H1 (cell line): Measurements from ENCODE around the gene PTGES2. TPM values are rescaled to one million over a fixed set of nuclear protein-coding genes. Genes with fewer than 3 reads are reported as not detected.

Experiments used
- CTCF ChIA-PET: fragments of 300-600 bp; sonication (Branson Sonifier 250); formaldehyde crosslinking; loops from one replicate; lab custom pipeline; 2021; ENCODE audit not compliant: partially characterized antibody; lab: Charles Lee
- POLR2A ChIA-PET: fragments of 300-600 bp; sonication (Branson Sonifier 250); formaldehyde crosslinking; loops from one replicate; lab custom pipeline; 2021; ENCODE audit warnings: inconsistent platforms; ENCODE audit not compliant: partially characterized antibody; lab: Charles Lee
- DNase-seq, 2 experiments: peaks; one replicate each; pipeline versions ENCODE4 v3.0.0 to v3.0.0-alpha.2; 2010 to 2022; ENCODE audit warnings: low spot score in 2 of 2, low read depth in 1 of 2, mixed read lengths in 1 of 2
- FAIRE-seq: peaks from 2 replicates; lab custom pipeline; 2011; peaks lifted over from hg19 to GRCh38; lab: Jason Lieb, UNC
- H2AFZ ChIP-seq: 2 replicates; pipeline ENCODE4 v1.8.1; 2012; ENCODE audit warnings: low read length, inconsistent platforms
- H2AK5ac ChIP-seq: 2 replicates; pipeline ENCODE4 v1.6.1; 2013; ENCODE audit warnings: low read depth, low read length
- H2BK120ac ChIP-seq: replicated peaks from 2 replicates; pipeline ENCODE3; 2013; ENCODE audit warnings: low read depth, low read length, inconsistent platforms
- H2BK12ac ChIP-seq: 2 replicates; pipeline ENCODE4 v1.6.1; 2013; ENCODE audit warnings: low read depth, low read length
- H2BK15ac ChIP-seq: 2 replicates; pipeline ENCODE4 v1.6.1; 2013; ENCODE audit warnings: low read length
- H2BK20ac ChIP-seq: 2 replicates; pipeline ENCODE4 v1.6.1; 2013; ENCODE audit warnings: low read length
- H2BK5ac ChIP-seq: 2 replicates; pipeline ENCODE4 v1.6.1; 2013; ENCODE audit warnings: low read depth, low read length
- H3K14ac ChIP-seq: 2 replicates; pipeline ENCODE4 v1.6.1; 2013; ENCODE audit warnings: inconsistent platforms; ENCODE audit not compliant: insufficient read length
- H3K18ac ChIP-seq: 2 replicates; pipeline ENCODE4 v1.6.1; 2013; ENCODE audit warnings: low read length; ENCODE audit errors: extremely low read depth
- H3K23ac ChIP-seq: 2 replicates; pipeline ENCODE4 v1.6.1; 2013; ENCODE audit warnings: inconsistent platforms; ENCODE audit not compliant: insufficient read length
- H3K23me2 ChIP-seq: 2 replicates; pipeline ENCODE4 v1.6.1; 2013; ENCODE audit warnings: low read depth, low read length
- H3K27ac ChIP-seq: 2 replicates; pipeline ENCODE4 v1.6.1; 2011; ENCODE audit warnings: low read depth, low read length, inconsistent platforms
- H3K27me3 ChIP-seq, 4 experiments: replicated peaks in 1 of 4; 1 replicate in 1 of 4; 2 replicates in 3 of 4; pipeline versions ENCODE4 v1.6.1 to v1.8.1; 2011 to 2013; ENCODE audit warnings: low read length in 3 of 4, mild to moderate bottlenecking in 3 of 4, inconsistent platforms in 2 of 4, mixed read lengths in 2 of 4, moderate library complexity in 1 of 4; ENCODE audit not compliant: control insufficient read depth in 3 of 4, insufficient read depth in 3 of 4; ENCODE audit errors: extremely low read depth in 1 of 4
- H3K36me3 ChIP-seq, 4 experiments: 2 replicates each; pipeline versions ENCODE4 v1.6.1 to v1.8.1; 2011 to 2013; ENCODE audit warnings: mild to moderate bottlenecking in 4 of 4, low read length in 3 of 4, moderate library complexity in 2 of 4, control low read depth in 1 of 4, inconsistent platforms in 1 of 4; ENCODE audit not compliant: insufficient read depth in 4 of 4, control insufficient read depth in 2 of 4
- H3K4ac ChIP-seq: replicated peaks from 2 replicates; pipeline ENCODE3; 2013; ENCODE audit warnings: low read length, low read depth, mixed read lengths, inconsistent platforms; ENCODE audit not compliant: insufficient read length
- H3K4me1 ChIP-seq, 4 experiments: replicated peaks in 1 of 4; 1 replicate in 1 of 4; 2 replicates in 3 of 4; pipeline versions ENCODE4 v1.6.1 to v1.8.1; 2011 to 2013; ENCODE audit warnings: low read length in 3 of 4, inconsistent platforms in 2 of 4, mixed read lengths in 1 of 4; ENCODE audit not compliant: insufficient read depth in 4 of 4, control insufficient read depth in 3 of 4
- H3K4me2 ChIP-seq, 2 experiments: 2 replicates each; pipeline versions ENCODE4 v1.6.1 to v1.8.1; 2011 to 2013; ENCODE audit warnings: low read depth in 2 of 2, low read length in 2 of 2, control low read depth in 1 of 2, inconsistent platforms in 1 of 2, mild to moderate bottlenecking in 1 of 2; ENCODE audit not compliant: insufficient read depth in 1 of 2
- H3K4me3 ChIP-seq, 4 experiments: fragments of 200-600, 300-600 bp in 1 of 4; sonication (generic), shearing (Covaris generic), sonication (Bioruptor Twin) in 1 of 4; 2 replicates each; pipeline versions ENCODE4 v1.5.1 to v1.8.1; 2011 to 2016; ENCODE audit warnings: low read length in 4 of 4, low read depth in 3 of 4, control low read depth in 2 of 4, inconsistent platforms in 2 of 4, mild to moderate bottlenecking in 2 of 4, mixed read lengths in 1 of 4, moderate library complexity in 1 of 4; ENCODE audit not compliant: insufficient read depth in 2 of 4; ENCODE audit errors: extremely low read depth in 1 of 4
- H3K56ac ChIP-seq: replicated peaks from 2 replicates; pipeline ENCODE3; 2013; ENCODE audit warnings: low read depth, mild to moderate bottlenecking, mixed read lengths, low read length, inconsistent platforms; ENCODE audit not compliant: insufficient read length
- H3K79me1 ChIP-seq: 2 replicates; pipeline ENCODE4 v1.6.1; 2013; ENCODE audit warnings: low read depth, low read length, control low read depth
- H3K79me2 ChIP-seq, 2 experiments: 2 replicates each; pipeline versions ENCODE4 v1.6.1 to v1.8.1; 2012 to 2013; ENCODE audit warnings: low read length in 2 of 2, mild to moderate bottlenecking in 2 of 2, inconsistent platforms in 1 of 2; ENCODE audit not compliant: insufficient read depth in 2 of 2, control insufficient read depth in 1 of 2
- H3K9ac ChIP-seq, 4 experiments: replicated peaks in 1 of 4; 1 replicate in 1 of 4; 2 replicates in 3 of 4; pipeline versions ENCODE4 v1.6.1 to v1.8.1; 2011 to 2013; ENCODE audit warnings: low read depth in 3 of 4, low read length in 3 of 4, control low read depth in 2 of 4, mild to moderate bottlenecking in 2 of 4, moderate library complexity in 2 of 4, inconsistent platforms in 1 of 4; ENCODE audit errors: extremely low read depth in 1 of 4
- H3K9me3 ChIP-seq, 2 experiments: 2 replicates each; pipeline versions ENCODE4 v1.6.1 to v1.8.1; 2012 to 2013; ENCODE audit warnings: mild to moderate bottlenecking in 2 of 2, moderate library complexity in 2 of 2, control low read depth in 1 of 2, inconsistent platforms in 1 of 2, low read depth in 1 of 2, low read length in 1 of 2, mixed read lengths in 1 of 2; ENCODE audit not compliant: insufficient read depth in 2 of 2
- H4K20me1 ChIP-seq, 2 experiments: replicated peaks in 1 of 2; 2 replicates each; pipeline versions ENCODE3 to v1.8.1; 2011 to 2013; ENCODE audit warnings: inconsistent platforms in 2 of 2, low read length in 2 of 2, mild to moderate bottlenecking in 1 of 2; ENCODE audit not compliant: insufficient read depth in 2 of 2, control insufficient read depth in 1 of 2
- H4K5ac ChIP-seq: 2 replicates; pipeline ENCODE4 v1.6.1; 2013; ENCODE audit warnings: low read length, low read depth, mixed read lengths, inconsistent platforms; ENCODE audit not compliant: insufficient read length
- H4K8ac ChIP-seq: 2 replicates; pipeline ENCODE4 v1.8.0; 2013; ENCODE audit warnings: mild to moderate bottlenecking, moderate library complexity, low read length, inconsistent platforms; ENCODE audit not compliant: insufficient read depth; ENCODE audit errors: extremely low read depth
- H4K91ac ChIP-seq: replicated peaks from 2 replicates; pipeline ENCODE3; 2013; ENCODE audit warnings: low read length, mixed read lengths, inconsistent platforms; ENCODE audit not compliant: insufficient read length
- ASH2L ChIP-seq: fragments of 200-600, 300-600 bp; sonication (generic); IDR thresholded peaks from one replicate; pipeline ENCODE4 v1.7.1; 2017; ENCODE audit warnings: low read length
- BACH1 ChIP-seq: IDR thresholded peaks from 2 replicates; pipeline ENCODE4 v1.6.1; 2012; ENCODE audit warnings: low read length, improper control_type of control experiment
- E2F6 ChIP-seq: IDR thresholded peaks from 2 replicates; pipeline ENCODE4 v1.6.1; 2012; ENCODE audit warnings: inconsistent platforms
- EZH2 ChIP-seq: fragments of 200-600 bp; sonication (generic); IDR thresholded peaks from 2 replicates; pipeline ENCODE4 v1.7.1; 2012; ENCODE audit warnings: low read depth, mild to moderate bottlenecking, moderate library complexity, low read length, inconsistent platforms; ENCODE audit not compliant: severe bottlenecking
- GABPA ChIP-seq: IDR thresholded peaks from 2 replicates; pipeline ENCODE4 v1.6.1; 2011; ENCODE audit warnings: mild to moderate bottlenecking, low read length, moderate library complexity, borderline replicate concordance; ENCODE audit not compliant: insufficient read depth
- MAX ChIP-seq: IDR thresholded peaks from 2 replicates; pipeline ENCODE4 v1.6.1; 2012; ENCODE audit warnings: inconsistent platforms
- NRF1 ChIP-seq: IDR thresholded peaks from 2 replicates; pipeline ENCODE4 v1.6.1; 2011; ENCODE audit warnings: mild to moderate bottlenecking, low read depth, low read length, improper control_type of control experiment
- POU5F1 ChIP-seq: IDR thresholded peaks from 2 replicates; pipeline ENCODE4 v1.6.1; 2011; ENCODE audit warnings: low read depth, mild to moderate bottlenecking, low read length, moderate library complexity
- RNF2 ChIP-seq: fragments of 200-900, 300-1000 bp; sonication (generic); IDR thresholded peaks from 2 replicates; pipeline ENCODE4 v1.7.1; 2016; ENCODE audit warnings: borderline replicate concordance, low read depth, mild to moderate bottlenecking, antibody characterized with exemption, low read length; ENCODE audit not compliant: poor library complexity, severe bottlenecking; ENCODE audit errors: missing control alignments
- RXRA ChIP-seq: IDR thresholded peaks from 2 replicates; pipeline ENCODE4 v1.6.1; 2011; ENCODE audit warnings: low read depth, mild to moderate bottlenecking, low read length, moderate library complexity; ENCODE audit not compliant: insufficient read depth
- SAP30 ChIP-seq: fragments of 300-600 bp; sonication (generic); IDR thresholded peaks from 2 replicates; pipeline ENCODE4 v1.7.1; 2012; ENCODE audit warnings: low read length, moderate library complexity, mild to moderate bottlenecking, inconsistent platforms; ENCODE audit not compliant: insufficient read depth, insufficient replicate concordance
- SIX5 ChIP-seq: IDR thresholded peaks from 2 replicates; pipeline ENCODE4 v1.6.1; 2011; ENCODE audit warnings: mild to moderate bottlenecking, low read depth, low read length
- TAF1 ChIP-seq: IDR thresholded peaks from 2 replicates; pipeline ENCODE4 v1.6.1; 2011; ENCODE audit warnings: mild to moderate bottlenecking, low read depth, low read length
- WGBS, 2 experiments: shearing (Covaris generic) in 1 of 2; methylation state at CpG; one replicate each; pipeline versions ENCODE4 v1.1.6 to v1.1.7; 2013 to 2015; ENCODE audit warnings: low lambda C conversion rate in 2 of 2, mixed read lengths in 2 of 2, inconsistent platforms in 1 of 2, low coverage in 1 of 2, missing lambda C conversion rate in 1 of 2; ENCODE audit not compliant: insufficient replicate concordance in 2 of 2, insufficient coverage in 1 of 2, insufficient read length in 1 of 2; ENCODE audit errors: extremely low coverage in 1 of 2, missing lambda C conversion rate in 1 of 2; 5-methylcytosine and 5-hydroxymethylcytosine counted together
- polyA plus RNA-seq, 7 experiments: library from polyadenylated mRNA; depleted of rRNA in 3 of 7; stranded (reverse) in 5 of 7; unstranded in 2 of 7; fragments of >200 nt in 5 of 7; fragments of 200-250 nt in 2 of 7; gene quantifications; 1 replicate in 5 of 7; 2 replicates in 1 of 7; 4 replicates in 1 of 7; pipeline versions ENCODE4 v1.2.1 to v1.2.3, GENCODE V29; 2011 to 2013; ENCODE audit warnings: missing spikeins in 2 of 7, mixed read lengths in 2 of 7
- total RNA-seq: library from RNA; stranded (reverse); fragmentation: NEBNext Ultra II Directional; extraction: Animal tissue kit (Norgen Biotek cat#: 25700); gene quantifications from 2 replicates; pipeline ENCODE4 v1.2.1, GENCODE V29; 2021

The PTGES2 gene
- total and polyA plus RNA-seq, 2 of the 8 experiments (the other 6 are each of a cell fraction or from before 2014, with no cell fraction given), result 80.7 to 81.2 TPM

GRCh38 chr9:128080206-128080605, 47.3 kb downstream of the PTGES2 start:
- 91% methylated on average over 5 of the region's 5 CpGs; no CpG with 5 or more reads in 1 of the 2 experiments for WGBS, 2 experiments
- Histone ChIP-seq H3K9ac (no peak overlapping the region), H4K8ac (no peak overlapping the region), H3K36me3 (no peaks in the 10 kb centered on the region), H3K4me1 (peaks cover 0 to 5% (median 1%) of the 10 kb centered on the region in 4 experiments; a peak in 3 of 7 replicates), H2AK5ac (no peak overlapping the region), H3K4me3 (no peak overlapping the region), H2BK12ac (no peak overlapping the region), H3K4ac (no peak overlapping the region), H3K9me3 (no peaks in the 10 kb centered on the region), H2BK15ac (no peak overlapping the region), H3K18ac (no peak overlapping the region), H2BK5ac (no peak overlapping the region), H2BK20ac (no peak overlapping the region), H3K23me2 (no peaks in the 10 kb centered on the region), H2BK120ac (no peak overlapping the region), H2AFZ (no peak overlapping the region), H3K4me2 (no peak overlapping the region), H3K56ac (no peak overlapping the region), H4K5ac (no peak overlapping the region), H3K79me2 (peaks cover 0 to 16% of the 10 kb centered on the region in 2 experiments; a peak in 1 of 4 replicates), H3K27me3 (no peaks in the 10 kb centered on the region), H3K23ac (no peak overlapping the region), H4K20me1 (peaks cover 2 to 8% of the 10 kb centered on the region in 2 experiments), H3K27ac (no peak overlapping the region), H3K14ac (no peak overlapping the region), H4K91ac (no peak overlapping the region), H3K79me1 (peaks cover 2% of the 10 kb centered on the region; the same call in 1 of the 2 replicates)
- CTCF ChIA-PET, result interaction anchor here (0.6 to 2.2 kb wide), 8 partner anchors 13 to 1258 kb away, joined by 3 to 10 read pairs (median 4); no protein-coding TSS in a partner anchor
- DNase-seq (no peak), FAIRE-seq (no peak)
- POLR2A ChIA-PET, result no interaction called here
- TF ChIP-seq EZH2 (no peak), POU5F1 (no peak), E2F6 (no peak), SAP30 (no peak), NRF1 (no peak), RNF2 (no peak), ASH2L (no peak), SIX5 (no peak), MAX (no peak), TAF1 (no peak), RXRA (no peak), GABPA (no peak), BACH1 (no peak)
